Pulmonary artery endothelial cell (primary cell): ENCODE data around the gene PRELP. TPM values are rescaled to one million over a fixed set of nuclear protein-coding genes. Genes with fewer than 3 reads are reported as not detected.

Experiments used
- DNase-seq: peaks from one replicate; pipeline ENCODE4 v3.0.0-alpha.2; 2011; ENCODE audit warnings: low read depth, low spot score
- total RNA-seq: library from RNA; depleted of rRNA; stranded (reverse); fragments of >200 nt; gene quantifications from 2 replicates; pipeline ENCODE4 v1.2.3, GENCODE V29; 2014

Gene PRELP
- total RNA-seq, 1 donor from 2014 or later: not detected

- no peak for DNase-seq
Observed at GRCh38 chr1:203522237-203522636, 46.6 kb downstream of the PRELP start.

- no peak for DNase-seq
Observed at GRCh38 chr1:203523667-203524066, 48.1 kb downstream of the PRELP start.

- no peak for DNase-seq
Observed at GRCh38 chr1:203524152-203524551, 48.5 kb downstream of the PRELP start.

DNA sequence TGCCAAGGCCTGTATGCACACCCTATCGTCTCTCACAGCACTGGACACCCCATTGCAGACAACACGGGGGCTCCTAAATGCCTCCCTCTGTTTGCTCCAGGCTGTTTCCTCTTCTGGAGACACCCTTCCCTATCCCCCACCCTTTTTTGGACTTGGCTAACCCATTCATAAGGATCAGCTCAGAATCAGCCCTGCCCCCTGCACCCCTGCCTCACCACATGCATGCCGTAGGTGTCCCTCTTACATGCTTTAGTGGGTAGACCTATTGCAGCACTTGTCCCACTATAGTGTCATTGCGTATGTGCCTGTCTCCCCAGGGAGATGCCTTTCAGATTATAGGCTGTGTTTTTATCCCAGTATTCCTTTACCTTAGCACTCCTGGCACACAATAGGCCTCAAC lies 49.2 kb downstream of the PRELP start:
- DNase-seq: no peak

GRCh38 chr1:203525685-203526084 lies 50.1 kb downstream of the PRELP start:
- no peak for DNase-seq

GRCh38 chr1:203526130-203526529 lies 50.5 kb downstream of the PRELP start:
- DNase-seq: no peak

- DNase-seq: no peak
Observed at GRCh38 chr1:203526572-203526971, 51.0 kb downstream of the PRELP start.

GRCh38 chr1:203527013-203527412 lies 51.4 kb downstream of the PRELP start:
- DNase-seq: no peak

GRCh38 chr1:203528063-203528462 lies 52.5 kb downstream of the PRELP start:
- no peak for DNase-seq

- DNase-seq: no peak
Observed at GRCh38 chr1:203528976-203529835, 53.6 kb downstream of the PRELP start.

DNA sequence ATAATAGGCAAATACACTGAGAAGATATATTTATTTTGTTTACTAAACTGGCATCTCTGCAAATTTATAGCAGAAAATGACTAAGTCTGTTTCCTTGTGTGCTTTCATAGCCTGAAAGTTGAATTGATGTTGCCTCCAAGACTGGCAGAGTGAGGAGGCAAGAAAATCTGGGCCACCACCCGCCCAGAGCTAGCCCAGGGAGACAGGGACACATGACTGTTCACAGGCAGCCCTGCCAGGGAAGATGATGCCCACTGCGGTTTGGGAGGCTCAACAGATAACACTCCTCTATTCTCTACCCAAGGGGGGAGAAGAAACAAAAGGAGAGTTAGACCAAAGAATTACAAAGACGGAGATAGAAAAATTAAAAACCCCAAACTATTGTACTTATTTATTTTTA lies 55.5 kb downstream of the PRELP start:
- DNase-seq: no peak

DNA sequence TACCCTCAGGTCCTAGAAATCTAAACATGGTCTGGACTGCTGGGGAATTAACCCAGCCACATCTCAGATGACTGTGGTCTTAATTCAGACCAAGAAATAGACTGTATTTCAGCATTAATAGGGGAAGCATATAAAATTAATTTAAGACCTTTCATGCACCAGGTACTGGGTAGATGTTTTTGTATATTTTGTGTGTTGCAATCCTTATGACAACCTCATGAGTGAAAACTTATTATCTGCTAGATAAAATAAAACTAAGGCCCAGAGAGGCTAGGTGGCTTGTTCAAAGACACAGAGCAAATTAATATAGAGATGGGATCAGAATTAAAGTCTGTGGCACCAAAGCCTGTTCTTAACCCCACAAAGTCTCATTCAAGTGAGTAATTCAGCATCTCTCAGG lies 58.4 kb downstream of the PRELP start:
- no peak for DNase-seq

GRCh38 chr1:203534526-203534925 lies 58.9 kb downstream of the PRELP start:
- no peak for DNase-seq

DNA sequence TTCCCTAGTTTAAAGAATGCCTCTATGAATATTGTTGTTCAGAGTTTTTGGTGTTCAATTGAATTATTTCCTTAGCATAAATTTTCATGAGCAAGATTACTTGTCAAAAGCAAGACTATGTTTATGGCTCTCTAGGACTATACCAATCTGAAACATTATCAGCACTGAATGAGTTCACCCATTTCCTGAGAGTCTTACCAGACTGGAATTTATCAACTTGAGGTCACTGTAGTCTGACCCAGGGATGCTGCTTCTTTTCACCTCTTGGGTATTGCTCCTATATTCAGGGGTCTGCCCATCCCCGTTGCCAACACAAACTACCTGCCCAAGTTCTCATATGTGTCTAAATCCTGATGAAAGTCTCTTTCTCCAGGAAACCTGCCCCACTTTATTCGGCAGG lies 61.0 kb downstream of the PRELP start:
- DNase-seq: no peak

DNA sequence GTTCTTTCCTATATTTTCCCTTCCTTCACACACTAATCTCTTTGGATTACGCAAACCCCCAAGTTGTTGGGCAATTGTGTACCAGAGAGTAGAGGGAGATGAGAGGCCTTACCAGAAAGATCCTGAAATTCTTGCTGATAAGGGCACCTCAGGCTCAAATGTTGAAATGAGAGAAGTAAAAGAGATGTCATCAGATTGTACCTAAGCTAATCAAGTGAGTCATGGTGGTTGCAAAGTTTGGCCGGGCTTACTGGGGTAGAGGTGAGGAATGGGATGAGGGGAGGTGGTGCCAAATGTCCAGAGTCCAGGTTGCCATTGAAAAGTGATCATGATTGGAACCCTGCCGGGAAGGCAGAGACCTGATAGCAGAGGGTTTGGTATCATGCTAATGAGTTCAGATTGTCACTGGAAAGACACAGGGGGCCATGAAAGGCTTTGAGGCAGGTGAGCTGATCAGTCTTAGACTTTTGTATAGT lies 61.4 kb downstream of the PRELP start:
- DNase-seq: no peak

- no peak for DNase-seq
Observed at GRCh38 chr1:203537806-203538464, 62.3 kb downstream of the PRELP start.

DNA sequence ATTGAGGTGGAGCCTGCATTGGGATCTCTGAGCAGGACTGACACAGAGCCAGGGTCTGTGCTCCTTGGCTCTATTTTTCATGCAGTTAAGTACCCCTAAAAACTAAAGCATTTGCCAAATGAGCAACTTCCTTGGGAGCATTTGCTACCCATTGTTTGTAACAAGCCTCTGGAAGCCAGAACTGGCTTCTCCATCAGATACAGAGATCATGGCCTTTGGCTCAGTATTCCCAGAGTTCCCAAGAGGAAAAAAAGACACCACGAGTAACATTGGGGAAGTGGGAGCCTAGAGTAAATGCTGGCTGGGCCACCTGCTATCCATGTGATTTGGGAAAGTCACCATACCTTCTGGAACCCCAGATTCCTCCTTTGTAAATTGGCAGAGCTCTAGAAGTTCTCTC lies 63.1 kb downstream of the PRELP start:
- no peak for DNase-seq

DNA sequence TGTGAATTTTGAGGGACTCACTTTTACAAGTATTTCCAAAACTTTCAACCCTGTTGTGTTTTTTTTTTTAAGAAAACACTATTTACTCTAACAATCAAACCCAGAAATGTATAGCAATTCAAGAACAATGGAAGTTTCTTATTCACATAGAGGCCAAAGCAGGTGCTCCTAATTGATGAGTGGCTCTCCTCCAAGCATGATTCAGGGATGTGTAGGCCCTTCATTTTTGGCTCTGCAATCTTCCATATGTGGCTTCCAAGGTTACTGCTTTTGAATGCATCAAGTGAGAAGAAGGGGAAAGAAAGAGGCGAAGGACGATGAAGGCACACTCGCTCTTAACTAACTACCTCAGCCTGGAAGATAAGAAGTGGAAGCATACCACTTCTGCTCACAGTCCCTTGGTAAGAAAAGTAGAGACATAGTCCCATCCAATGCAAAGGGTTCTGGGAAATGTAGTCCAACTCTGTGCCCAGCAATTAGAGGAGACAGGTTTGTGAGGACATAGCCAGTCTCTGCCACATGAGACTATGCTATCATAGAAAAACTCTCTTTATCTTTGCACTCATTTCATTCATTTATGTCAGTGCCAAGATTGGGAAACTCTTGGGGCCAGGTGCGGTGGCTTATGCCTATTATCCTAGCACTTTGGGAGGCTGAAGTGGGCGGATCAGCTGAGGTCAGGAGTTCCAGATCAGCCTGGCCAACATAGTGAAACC lies 64.4 kb downstream of the PRELP start:
- DNase-seq: no peak
